HEK293T (cell line): ENCODE results near the gene KCNK1.

ENCODE experiments used
- LEF1 ChIP-seq: fragments of 450-650 bp; IDR thresholded peaks from 2 replicates; pipeline ENCODE4 v1.6.1; 2017; ENCODE audit warnings: mild to moderate bottlenecking, borderline replicate concordance
- NFRKB ChIP-seq: fragments of 450-650 bp; IDR thresholded peaks from 2 replicates; pipeline ENCODE4 v1.6.1; 2016; ENCODE audit warnings: mild to moderate bottlenecking, moderate library complexity
- SP1 ChIP-seq: fragments of 450-650 bp; IDR thresholded peaks from 2 replicates; pipeline ENCODE4 v1.6.1; 2017

DNA sequence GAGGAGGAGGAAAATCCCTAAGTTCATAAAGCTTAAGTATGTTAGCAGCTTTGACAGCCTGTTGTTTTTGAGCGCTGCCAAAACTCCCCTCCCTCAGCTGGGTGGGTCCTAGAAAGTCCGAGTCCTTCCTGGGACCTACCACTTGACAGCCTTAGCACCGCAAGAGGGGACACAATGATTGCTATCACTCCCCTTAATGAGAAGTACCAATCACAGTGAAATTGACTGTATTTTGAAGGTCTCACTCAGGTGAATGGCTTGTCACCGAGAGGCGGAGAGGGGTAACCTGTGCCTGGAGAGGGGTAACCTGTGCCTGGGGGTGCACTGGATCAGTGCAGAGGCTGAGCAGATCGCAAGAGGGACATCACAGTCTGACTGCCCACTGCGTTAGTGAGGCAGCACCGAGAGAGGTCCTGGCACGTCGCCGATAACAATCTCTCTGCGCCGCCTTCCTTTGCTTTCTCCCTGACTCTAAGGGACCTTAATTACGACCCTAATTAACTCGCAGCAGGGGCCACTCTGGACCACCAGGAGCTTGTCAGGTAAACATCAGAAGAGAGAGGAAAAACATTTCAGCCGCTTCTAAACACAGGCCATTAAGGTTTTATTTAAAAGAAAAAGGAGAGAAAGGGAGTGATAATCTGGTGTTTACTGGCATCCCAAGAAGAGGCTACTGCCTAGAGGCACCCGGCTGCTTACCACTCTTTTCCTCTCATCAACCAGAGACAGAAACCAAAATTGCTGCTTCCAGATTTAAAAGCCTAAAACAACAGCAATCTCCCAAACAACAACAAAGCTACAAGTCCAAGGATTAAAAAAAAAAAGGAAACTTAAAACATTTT, 25.7 kb upstream of the KCNK1 start:
- TF ChIP-seq LEF1 (no peak), NFRKB (no peak), SP1 (no peak)
